Measurements from ENCODE around the gene SLC26A8. TPM values are rescaled to one million over a fixed set of nuclear protein-coding genes. Genes with fewer than 3 reads are reported as not detected.

The SLC26A8 gene
- total and polyA plus RNA-seq, 2 of the 13 experiments (the other 11 are each of a cell fraction or from before 2014, with no cell fraction given), result 0.46 TPM; not detected in 1

DNA sequence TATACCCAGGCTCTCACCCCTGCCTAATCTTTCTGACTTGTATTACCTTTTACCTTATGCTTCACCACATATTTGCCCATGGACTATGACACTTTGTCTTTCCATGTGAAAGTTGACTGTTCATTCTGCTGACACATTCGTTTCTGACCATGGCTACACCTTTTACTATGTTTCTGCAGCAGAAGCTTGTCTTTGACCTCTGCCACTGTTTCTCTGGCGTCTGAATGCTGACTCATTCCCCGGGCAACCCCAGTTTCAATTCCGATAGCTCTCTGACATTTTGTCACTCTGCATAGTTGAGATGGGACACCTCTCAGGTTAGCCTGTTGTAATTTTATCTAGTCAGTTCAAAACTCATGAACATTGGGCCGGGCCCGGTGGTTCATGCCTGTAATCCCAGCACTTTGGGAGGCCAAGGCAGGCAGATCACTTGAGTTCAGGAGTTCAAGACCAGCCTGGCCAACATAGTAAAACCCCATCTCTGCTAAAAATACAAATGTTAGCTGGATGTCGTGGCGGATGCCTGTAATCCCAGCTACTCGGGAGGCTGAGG lies 50.7 kb downstream of the SLC26A8 start (continued):
- TF ChIP-seq, protein P1, sequence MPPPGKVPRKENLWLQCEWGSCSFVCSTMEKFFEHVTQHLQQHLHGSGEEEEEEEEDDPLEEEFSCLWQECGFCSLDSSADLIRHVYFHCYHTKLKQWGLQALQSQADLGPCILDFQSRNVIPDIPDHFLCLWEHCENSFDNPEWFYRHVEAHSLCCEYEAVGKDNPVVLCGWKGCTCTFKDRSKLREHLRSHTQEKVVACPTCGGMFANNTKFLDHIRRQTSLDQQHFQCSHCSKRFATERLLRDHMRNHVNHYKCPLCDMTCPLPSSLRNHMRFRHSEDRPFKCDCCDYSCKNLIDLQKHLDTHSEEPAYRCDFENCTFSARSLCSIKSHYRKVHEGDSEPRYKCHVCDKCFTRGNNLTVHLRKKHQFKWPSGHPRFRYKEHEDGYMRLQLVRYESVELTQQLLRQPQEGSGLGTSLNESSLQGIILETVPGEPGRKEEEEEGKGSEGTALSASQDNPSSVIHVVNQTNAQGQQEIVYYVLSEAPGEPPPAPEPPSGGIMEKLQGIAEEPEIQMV (CRISPR knock-in tag; IDR thresholded peaks at IDR 0.05; ENCODE audit: low read depth), result no peak
- TF ChIP-seq MIXL1 (CRISPR knock-in tag; IDR thresholded peaks at IDR 0.05), result peak; percentile 89

GRCh38 chr6:35972471-35973367 lies 51.7 kb downstream of the SLC26A8 start:
- Histone ChIP-seq H4K20me1 (ENCODE audit: insufficient read depth, low read length) (no peaks in the 10 kb centered on the region), H3K4me1 (ENCODE audit: insufficient read depth, low read length) (peaks cover 37% of the 10 kb centered on the region), H3K9me3 (ENCODE audit: low read length) (no peaks in the 10 kb centered on the region), H3K27ac (ENCODE audit: extremely low read length, insufficient read depth, low read length) (peak overlapping the region; percentile 67), H3K27me3 (ENCODE audit: control insufficient read depth in 1 of 2, insufficient read depth in 2 of 2, low read length in 2 of 2) (no peaks in the 10 kb centered on the region), H2AFZ (ENCODE audit: low read length) (no peak overlapping the region), H3K79me2 (ENCODE audit: insufficient read depth, low read length) (no peaks in the 10 kb centered on the region), H3K4me2 (ENCODE audit: low read depth, low read length) (peak overlapping the region; percentile 76), H3K4me3 (replicated peaks in 1 of 3; ENCODE audit: insufficient read depth in 1 of 3, low read depth in 2 of 3, low read length in 3 of 3) (0 out of 6 replicates have a peak overlapping the region, but pooled peaks of 1 of the 3 experiments have one; percentile 13), H3K9ac (ENCODE audit: insufficient read depth, low read depth, low read length) (no peak overlapping the region), H3K36me3 (replicated peaks in 1 of 2; ENCODE audit: control insufficient read depth in 1 of 2, insufficient read depth in 2 of 2, low read length in 2 of 2) (no peaks in the 10 kb centered on the region; a peak in 1 of 5 replicates)
- ATAC-seq (peak; percentile 95), FAIRE-seq (peak; percentile 70), DNase-seq (ENCODE audit: low spot score) (peak; percentile 72)
- BruUV-seq (replicated peaks), result no TSS peak
- WGBS (ENCODE audit: low lambda C conversion rate), result 46% methylated on average over 7 of the region's 7 CpGs
- intact Hi-C loops (cut with micrococcal nuclease; ENCODE audit: unreplicated experiment) (loop anchor here (1.0 kb wide), 2 partner anchors 51 to 55 kb away; partner anchors contain the start of genes MAPK14 and SRPK1), in situ Hi-C loops (cut with HindIII; ENCODE audit: extremely low pct_ligation_motif_present, low pct_unique_long_range_greater_than_20kb) (no loop called here)
- CTCF ChIA-PET (ENCODE audit: low intra/inter-chr PET ratio, low total read pairs), result no interaction called here
- POLR2A ChIA-PET, result interaction anchor here (1.1 kb wide), 1 partner anchor 123 kb away, joined by 5 read pairs; no protein-coding TSS in a partner anchor
- TF ChIP-seq HCFC1 (IDR thresholded peaks at IDR 0.05; ENCODE audit: low read depth, low read length) (no peak), ZNF720 (CRISPR knock-in tag; IDR thresholded peaks at IDR 0.05) (no peak), ZBTB38 (CRISPR knock-in tag; IDR thresholded peaks at IDR 0.05) (peak; percentile 82), ZFP91 (CRISPR knock-in tag; IDR thresholded peaks at IDR 0.05; ENCODE audit: borderline replicate concordance) (0 out of 2 replicates have a peak, but pooled peaks have one; percentile 23), LCORL (IDR thresholded peaks at IDR 0.05) (no peak), LCORL (CRISPR knock-in tag; IDR thresholded peaks at IDR 0.05) (peak; percentile 35; the same call in 1 of the 2 replicates)
- TF ChIP-seq, protein P2, sequence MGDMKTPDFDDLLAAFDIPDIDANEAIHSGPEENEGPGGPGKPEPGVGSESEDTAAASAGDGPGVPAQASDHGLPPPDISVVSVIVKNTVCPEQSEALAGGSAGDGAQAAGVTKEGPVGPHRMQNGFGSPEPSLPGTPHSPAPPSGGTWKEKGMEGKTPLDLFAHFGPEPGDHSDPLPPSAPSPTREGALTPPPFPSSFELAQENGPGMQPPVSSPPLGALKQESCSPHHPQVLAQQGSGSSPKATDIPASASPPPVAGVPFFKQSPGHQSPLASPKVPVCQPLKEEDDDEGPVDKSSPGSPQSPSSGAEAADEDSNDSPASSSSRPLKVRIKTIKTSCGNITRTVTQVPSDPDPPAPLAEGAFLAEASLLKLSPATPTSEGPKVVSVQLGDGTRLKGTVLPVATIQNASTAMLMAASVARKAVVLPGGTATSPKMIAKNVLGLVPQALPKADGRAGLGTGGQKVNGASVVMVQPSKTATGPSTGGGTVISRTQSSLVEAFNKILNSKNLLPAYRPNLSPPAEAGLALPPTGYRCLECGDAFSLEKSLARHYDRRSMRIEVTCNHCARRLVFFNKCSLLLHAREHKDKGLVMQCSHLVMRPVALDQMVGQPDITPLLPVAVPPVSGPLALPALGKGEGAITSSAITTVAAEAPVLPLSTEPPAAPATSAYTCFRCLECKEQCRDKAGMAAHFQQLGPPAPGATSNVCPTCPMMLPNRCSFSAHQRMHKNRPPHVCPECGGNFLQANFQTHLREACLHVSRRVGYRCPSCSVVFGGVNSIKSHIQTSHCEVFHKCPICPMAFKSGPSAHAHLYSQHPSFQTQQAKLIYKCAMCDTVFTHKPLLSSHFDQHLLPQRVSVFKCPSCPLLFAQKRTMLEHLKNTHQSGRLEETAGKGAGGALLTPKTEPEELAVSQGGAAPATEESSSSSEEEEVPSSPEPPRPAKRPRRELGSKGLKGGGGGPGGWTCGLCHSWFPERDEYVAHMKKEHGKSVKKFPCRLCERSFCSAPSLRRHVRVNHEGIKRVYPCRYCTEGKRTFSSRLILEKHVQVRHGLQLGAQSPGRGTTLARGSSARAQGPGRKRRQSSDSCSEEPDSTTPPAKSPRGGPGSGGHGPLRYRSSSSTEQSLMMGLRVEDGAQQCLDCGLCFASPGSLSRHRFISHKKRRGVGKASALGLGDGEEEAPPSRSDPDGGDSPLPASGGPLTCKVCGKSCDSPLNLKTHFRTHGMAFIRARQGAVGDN (CRISPR knock-in tag; IDR thresholded peaks at IDR 0.05), result peak; percentile 47
- TF ChIP-seq, protein P3, sequence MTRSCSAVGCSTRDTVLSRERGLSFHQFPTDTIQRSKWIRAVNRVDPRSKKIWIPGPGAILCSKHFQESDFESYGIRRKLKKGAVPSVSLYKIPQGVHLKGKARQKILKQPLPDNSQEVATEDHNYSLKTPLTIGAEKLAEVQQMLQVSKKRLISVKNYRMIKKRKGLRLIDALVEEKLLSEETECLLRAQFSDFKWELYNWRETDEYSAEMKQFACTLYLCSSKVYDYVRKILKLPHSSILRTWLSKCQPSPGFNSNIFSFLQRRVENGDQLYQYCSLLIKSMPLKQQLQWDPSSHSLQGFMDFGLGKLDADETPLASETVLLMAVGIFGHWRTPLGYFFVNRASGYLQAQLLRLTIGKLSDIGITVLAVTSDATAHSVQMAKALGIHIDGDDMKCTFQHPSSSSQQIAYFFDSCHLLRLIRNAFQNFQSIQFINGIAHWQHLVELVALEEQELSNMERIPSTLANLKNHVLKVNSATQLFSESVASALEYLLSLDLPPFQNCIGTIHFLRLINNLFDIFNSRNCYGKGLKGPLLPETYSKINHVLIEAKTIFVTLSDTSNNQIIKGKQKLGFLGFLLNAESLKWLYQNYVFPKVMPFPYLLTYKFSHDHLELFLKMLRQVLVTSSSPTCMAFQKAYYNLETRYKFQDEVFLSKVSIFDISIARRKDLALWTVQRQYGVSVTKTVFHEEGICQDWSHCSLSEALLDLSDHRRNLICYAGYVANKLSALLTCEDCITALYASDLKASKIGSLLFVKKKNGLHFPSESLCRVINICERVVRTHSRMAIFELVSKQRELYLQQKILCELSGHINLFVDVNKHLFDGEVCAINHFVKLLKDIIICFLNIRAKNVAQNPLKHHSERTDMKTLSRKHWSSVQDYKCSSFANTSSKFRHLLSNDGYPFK (CRISPR knock-in tag; IDR thresholded peaks at IDR 0.05; ENCODE audit: borderline replicate concordance), result 0 out of 2 replicates have a peak, but pooled peaks have one; percentile 17
